ENCODE results near the gene USP49.
A peak's percentile ranks its signal among the peaks of the same experiment; 100 is the strongest.
"Not testable (repeated sequence)": the region's sequence is repeated elsewhere in the genome, so short reads cannot be mapped to it uniquely, and the experiment has no call there.

Gene USP49

GRCh38 chr6:41871691-41872090 is 23.5 kb downstream of the USP49 start:
- no peak for DNase-seq

- no peak for DNase-seq
These were observed 35.8 kb downstream of the USP49 start for GRCh38 chr6:41859356-41859755.

- no peak for DNase-seq
These were observed 36.5 kb downstream of the USP49 start for GRCh38 chr6:41858703-41859102.

- DNase-seq, result no peak
These were observed 44.3 kb downstream of the USP49 start for GRCh38 chr6:41850861-41851260.

GRCh38 chr6:41846666-41847237 is 48.4 kb downstream of the USP49 start:
- peak; percentile 66 for DNase-seq

GRCh38 chr6:41843178-41843577 is 52.0 kb downstream of the USP49 start:
- no peak for DNase-seq

- no peak for DNase-seq
These were observed 54.8 kb downstream of the USP49 start for GRCh38 chr6:41840326-41840725.

GRCh38 chr6:41836660-41837052 is 58.5 kb downstream of the USP49 start:
- no peak for DNase-seq

- no peak for DNase-seq
These were observed 59.0 kb downstream of the USP49 start for GRCh38 chr6:41836022-41836659.

- DNase-seq, result no peak
These were observed 62.9 kb downstream of the USP49 start for GRCh38 chr6:41832263-41832662.

- DNase-seq, result no peak
These were observed 68.7 kb downstream of the USP49 start for GRCh38 chr6:41826343-41827022.

- DNase-seq, result no peak
These were observed 70.3 kb downstream of the USP49 start for GRCh38 chr6:41824571-41825569.

GRCh38 chr6:41823178-41823577 is 72.0 kb downstream of the USP49 start:
- no peak for DNase-seq

- DNase-seq, result no peak
These were observed 73.2 kb downstream of the USP49 start for GRCh38 chr6:41822021-41822420.

- DNase-seq, result no peak
These were observed 73.9 kb downstream of the USP49 start for GRCh38 chr6:41821266-41821665.

- DNase-seq, result no peak
These were observed 76.7 kb downstream of the USP49 start for GRCh38 chr6:41818271-41819054.

- no peak for DNase-seq
These were observed 79.6 kb downstream of the USP49 start for GRCh38 chr6:41815587-41815986.

GRCh38 chr6:41814629-41815028 is 80.5 kb downstream of the USP49 start:
- DNase-seq, result no peak

- DNase-seq, result no peak
These were observed 81.2 kb downstream of the USP49 start for GRCh38 chr6:41813956-41814355.

GRCh38 chr6:41813469-41813868 is 81.7 kb downstream of the USP49 start:
- no peak for DNase-seq

GRCh38 chr6:41811946-41812345 is 83.2 kb downstream of the USP49 start:
- not testable (repeated sequence) for DNase-seq

- DNase-seq, result no peak
These were observed 84.1 kb downstream of the USP49 start for GRCh38 chr6:41811095-41811494.

All from activated CD4-positive, alpha-beta T cell treated with anti-CD3 and anti-CD28 coated beads, Interleukin-10, Interleukin-2, amounts not matched to agents 100 ng/mL and 50 ng/mL, durations not matched to agents 16 hours and 8 hours (primary cell).